Liver (tissue), 9 donors: ENCODE data around the gene ATXN10. TPM values are rescaled to one million over a fixed set of nuclear protein-coding genes. Genes with fewer than 3 reads are reported as not detected.

ENCODE experiments used
- DNase-seq: peaks from one replicate; pipeline ENCODE4 v3.0.0-alpha.2; 2017; ENCODE audit warnings: low spot score
- H3K27ac ChIP-seq, 2 donors: one replicate each; pipeline ENCODE4 v1.7.0; 2013; ENCODE audit warnings: inconsistent platforms in 2 of 2, low read length in 2 of 2, control low read depth in 1 of 2, low read depth in 1 of 2, mild to moderate bottlenecking in 1 of 2
- H3K27me3 ChIP-seq, 4 donors: one replicate each; pipeline versions ENCODE4 v1.6.1 to v1.7.0; 2013; ENCODE audit warnings: low read length in 3 of 4, inconsistent platforms in 1 of 4, mild to moderate bottlenecking in 1 of 4, moderate library complexity in 1 of 4; ENCODE audit not compliant: control insufficient read depth in 4 of 4, insufficient read depth in 4 of 4
- H3K36me3 ChIP-seq, 4 donors: one replicate each; pipeline versions ENCODE4 v1.6.1 to v1.7.0; 2013; ENCODE audit warnings: low read length in 3 of 4, mild to moderate bottlenecking in 3 of 4, low read depth in 1 of 4, moderate library complexity in 1 of 4; ENCODE audit not compliant: control insufficient read depth in 4 of 4, insufficient read depth in 3 of 4
- H3K4me1 ChIP-seq, 4 donors: one replicate each; pipeline versions ENCODE4 v1.6.1 to v1.7.0; 2013; ENCODE audit warnings: low read length in 3 of 4, mild to moderate bottlenecking in 3 of 4, moderate library complexity in 1 of 4; ENCODE audit not compliant: control insufficient read depth in 4 of 4, insufficient read depth in 4 of 4
- H3K4me3 ChIP-seq, 3 donors: one replicate each; pipeline versions ENCODE4 v1.6.1 to v1.7.0; 2013; ENCODE audit warnings: low read length in 3 of 3, control low read depth in 1 of 3, low read depth in 1 of 3, mild to moderate bottlenecking in 1 of 3
- H3K9ac ChIP-seq, 2 donors: one replicate each; pipeline ENCODE4 v1.7.0; 2013; ENCODE audit warnings: low read length in 2 of 2, mild to moderate bottlenecking in 2 of 2, moderate library complexity in 2 of 2, control low read depth in 1 of 2, low read depth in 1 of 2
- H3K9me3 ChIP-seq, 4 donors: one replicate each; pipeline versions ENCODE4 v1.6.1 to v1.7.0; 2013; ENCODE audit warnings: low read length in 3 of 4; ENCODE audit not compliant: control insufficient read depth in 4 of 4
- EGR1 ChIP-seq, 2 donors: IDR thresholded peaks; 2 replicates each; pipeline ENCODE4 v1.6.1; 2016 to 2018; ENCODE audit warnings: antibody characterized with exemption in 2 of 2, low read depth in 2 of 2
- FOXA1 ChIP-seq: IDR thresholded peaks from 2 replicates; pipeline ENCODE4 v1.6.1; 2016; ENCODE audit warnings: antibody characterized with exemption
- FOXA2 ChIP-seq: IDR thresholded peaks from 2 replicates; pipeline ENCODE4 v1.6.1; 2016; ENCODE audit warnings: antibody characterized with exemption
- GABPA ChIP-seq, 2 donors: IDR thresholded peaks in 1 of 2; conservative IDR thresholded peaks in 1 of 2; 2 replicates each; pipeline ENCODE4 v1.6.1; 2016; ENCODE audit warnings: antibody characterized with exemption in 2 of 2, mild to moderate bottlenecking in 1 of 2, moderate library complexity in 1 of 2
- HNF4A ChIP-seq, 2 donors: conservative IDR thresholded peaks; 2 replicates each; pipeline ENCODE4 v1.6.1; 2016; ENCODE audit warnings: antibody characterized with exemption in 2 of 2, mild to moderate bottlenecking in 2 of 2
- HNF4G ChIP-seq: IDR thresholded peaks from 2 replicates; pipeline ENCODE4 v1.6.1; 2016; ENCODE audit warnings: antibody characterized with exemption
- JUND ChIP-seq, 2 donors: IDR thresholded peaks; 2 replicates each; pipeline ENCODE4 v1.6.1; 2016; ENCODE audit warnings: antibody characterized with exemption in 2 of 2
- NR2F2 ChIP-seq: IDR thresholded peaks from 2 replicates; pipeline ENCODE4 v1.6.1; 2016; ENCODE audit warnings: antibody characterized with exemption
- RAD21 ChIP-seq, 2 donors: IDR thresholded peaks; 2 replicates each; pipeline ENCODE4 v1.6.1; 2016; ENCODE audit warnings: antibody characterized with exemption in 2 of 2, mild to moderate bottlenecking in 2 of 2
- RXRA ChIP-seq, 2 donors: IDR thresholded peaks; 2 replicates each; pipeline ENCODE4 v1.6.1; 2017 to 2018; ENCODE audit warnings: antibody characterized with exemption in 2 of 2, mild to moderate bottlenecking in 1 of 2
- SP1 ChIP-seq: IDR thresholded peaks from 2 replicates; pipeline ENCODE4 v1.6.1; 2018; ENCODE audit warnings: antibody characterized with exemption, mild to moderate bottlenecking
- TAF1 ChIP-seq: conservative IDR thresholded peaks from 2 replicates; pipeline ENCODE4 v1.6.1; 2016; ENCODE audit warnings: antibody characterized with exemption, mild to moderate bottlenecking
- YY1 ChIP-seq: IDR thresholded peaks from 2 replicates; pipeline ENCODE4 v1.6.1; 2016; ENCODE audit warnings: antibody characterized with exemption, mild to moderate bottlenecking
- WGBS: extraction: QIAGEN DNeasy Blood & Tissue Kit; methylation state at CpG from one replicate; pipeline ENCODE4 v1.1.7; 2013; 5-methylcytosine and 5-hydroxymethylcytosine counted together
- polyA plus RNA-seq, 2 donors: library from polyadenylated mRNA; stranded (reverse) in 1 of 2; unstranded in 1 of 2; fragments of 200-250 nt in 1 of 2; fragments of >200 nt in 1 of 2; fragmentation: Nextera tagmentation in 1 of 2; extraction: Ambion mirVana in 1 of 2; gene quantifications; one replicate each; pipeline versions ENCODE4 v1.2.1 to v1.2.3, GENCODE V29; 2013 to 2015
- total RNA-seq, 2 donors: library from RNA; depleted of rRNA; stranded (reverse); fragments of >200 nt; gene quantifications; one replicate each; pipeline ENCODE4 v1.2.3, GENCODE V29; 2014
- TF ChIP-seq, protein P1 (sequence below): IDR thresholded peaks from 2 replicates; pipeline ENCODE4 v1.6.1; 2016; ENCODE audit warnings: antibody characterized with exemption
- TF ChIP-seq, protein P2 (sequence below): IDR thresholded peaks from 2 replicates; pipeline ENCODE4 v1.6.1; 2016; ENCODE audit warnings: antibody characterized with exemption
- TF ChIP-seq, protein P3 (sequence below): fragments of 150-350 bp; IDR thresholded peaks from 2 replicates; pipeline ENCODE4 v1.5.1; 2017; ENCODE audit warnings: improper control_type of control experiment, low read depth, low read length; ENCODE audit not compliant: missing input control
- TF ChIP-seq, protein P4 (sequence below): IDR thresholded peaks from 2 replicates; pipeline ENCODE4 v1.6.1; 2016; ENCODE audit warnings: antibody characterized with exemption
- TF ChIP-seq, protein P5 (sequence below): IDR thresholded peaks from 2 replicates; pipeline ENCODE4 v1.6.1; 2016; ENCODE audit warnings: antibody characterized with exemption, mild to moderate bottlenecking
- donor health status: healthy.
- donor health status: healthy.
- donor health status: healthy.
- donor health status: healthy.
- donor health status: healthy.

The ATXN10 gene
- total and polyA plus RNA-seq, 4 donors, result 34.9 to 100 (median 69.7) TPM

DNA sequence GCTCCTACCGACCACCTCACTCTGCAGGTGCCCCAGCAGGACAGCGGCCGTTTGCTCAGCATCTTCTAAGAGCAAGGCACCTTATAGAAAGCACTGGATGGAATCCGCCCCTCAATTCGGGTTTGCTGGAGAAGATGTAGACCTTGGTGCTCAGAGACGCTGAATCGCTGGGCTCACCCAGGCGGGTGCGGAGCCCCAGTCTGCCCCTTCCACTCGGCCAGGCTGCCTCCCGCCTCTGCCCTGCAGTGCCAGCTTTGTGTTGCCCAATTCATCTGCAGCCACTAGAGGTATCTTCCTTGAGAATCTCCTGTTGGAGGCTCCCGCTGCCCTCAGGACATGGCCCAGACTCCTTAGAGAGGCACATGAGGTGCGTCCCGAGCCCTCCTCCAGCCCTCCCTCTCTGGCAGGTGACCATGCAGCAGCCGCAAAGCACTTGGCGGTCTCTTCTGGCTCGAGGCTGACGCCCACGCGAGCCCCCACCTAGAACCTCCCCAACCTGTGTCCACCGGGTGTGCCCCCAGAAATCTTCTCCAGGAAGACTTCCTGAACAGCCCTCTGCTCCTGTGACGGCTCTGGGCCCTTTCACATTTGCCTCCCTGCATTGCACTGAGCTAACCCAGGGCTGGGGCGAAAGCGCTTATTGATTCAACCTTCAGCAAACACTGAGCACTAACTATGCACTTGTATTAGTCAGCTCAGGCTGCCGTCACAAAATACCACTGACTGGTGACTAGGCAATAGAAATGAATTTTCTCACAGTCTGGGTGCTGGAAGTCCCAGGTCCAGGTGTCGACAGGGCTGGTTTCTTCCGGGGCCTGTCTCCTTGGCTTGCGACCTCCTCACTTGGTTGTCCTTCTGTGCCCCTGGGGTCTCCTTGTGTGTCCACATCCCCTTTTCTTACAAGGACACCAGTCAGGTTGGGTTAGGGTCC is 187.9 kb downstream of the ATXN10 start:
- WGBS, result 88% methylated on average over 28 of the region's 28 CpGs
- Histone ChIP-seq H3K36me3 (peaks cover 1 to 11% (median 8%) of the 10 kb centered on the region in 4 donors), H3K4me3 (no peak overlapping the region), H3K9ac (no peak overlapping the region), H3K9me3 (no peaks in the 10 kb centered on the region), H3K27ac (no peak overlapping the region), H3K27me3 (no peaks in the 10 kb centered on the region), H3K4me1 (no peaks in the 10 kb centered on the region)
- TF ChIP-seq, protein P1, sequence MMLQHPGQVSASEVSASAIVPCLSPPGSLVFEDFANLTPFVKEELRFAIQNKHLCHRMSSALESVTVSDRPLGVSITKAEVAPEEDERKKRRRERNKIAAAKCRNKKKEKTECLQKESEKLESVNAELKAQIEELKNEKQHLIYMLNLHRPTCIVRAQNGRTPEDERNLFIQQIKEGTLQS, result no peak
- TF ChIP-seq TAF1 (no peak), YY1 (no peak), FOXA2 (no peak), RAD21 (IDR thresholded peaks at IDR 0.05) (no peak), RXRA (IDR thresholded peaks at IDR 0.05) (no peak), NR2F2 (no peak)
- DNase-seq, result peak; percentile 35

DNA sequence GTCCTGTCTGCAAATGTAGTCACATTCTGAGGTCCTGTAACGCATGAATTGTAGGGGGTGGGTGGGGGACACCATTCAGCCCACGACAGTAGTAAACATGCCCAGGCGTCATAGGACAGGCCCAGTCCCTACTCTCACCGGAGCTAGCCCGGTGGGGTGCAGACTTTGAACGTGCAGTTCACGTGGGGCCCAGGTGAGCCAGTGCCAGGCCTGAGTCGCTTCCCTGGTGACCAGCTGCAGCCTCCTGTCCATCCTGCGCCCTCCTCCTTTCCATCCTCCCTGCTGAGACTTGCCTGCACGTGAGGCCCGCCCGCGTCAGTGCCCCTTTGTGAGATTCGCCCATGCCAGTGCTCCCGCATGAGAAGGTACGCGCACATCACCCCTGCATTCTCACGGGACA is 188.6 kb downstream of the ATXN10 start:
- Histone ChIP-seq H3K4me3 (no peak overlapping the region), H3K27me3 (no peaks in the 10 kb centered on the region), H3K4me1 (no peaks in the 10 kb centered on the region), H3K9me3 (no peaks in the 10 kb centered on the region), H3K9ac (no peak overlapping the region), H3K36me3 (peaks cover 0 to 9% (median 6%) of the 10 kb centered on the region in 4 donors), H3K27ac (no peak overlapping the region)
- WGBS, result 93% methylated on average over 18 of the region's 18 CpGs
- DNase-seq, result no peak
- TF ChIP-seq, protein P2, sequence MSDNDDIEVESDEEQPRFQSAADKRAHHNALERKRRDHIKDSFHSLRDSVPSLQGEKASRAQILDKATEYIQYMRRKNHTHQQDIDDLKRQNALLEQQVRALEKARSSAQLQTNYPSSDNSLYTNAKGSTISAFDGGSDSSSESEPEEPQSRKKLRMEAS, result no peak
- TF ChIP-seq GABPA (IDR thresholded peaks at IDR 0.05 in 1 of 2, conservative IDR thresholded peaks at IDR 0.05 in 1 of 2) (no peak), TAF1 (no peak), FOXA1 (no peak), FOXA2 (no peak), HNF4G (no peak), JUND (IDR thresholded peaks at IDR 0.05) (no peak), HNF4A (conservative IDR thresholded peaks at IDR 0.05) (no peak), EGR1 (IDR thresholded peaks at IDR 0.05; ENCODE audit: low read depth in 2 of 2) (no peak), RAD21 (IDR thresholded peaks at IDR 0.05) (no peak), YY1 (no peak), SP1 (no peak), NR2F2 (no peak), RXRA (IDR thresholded peaks at IDR 0.05) (no peak)
- TF ChIP-seq, protein P3, sequence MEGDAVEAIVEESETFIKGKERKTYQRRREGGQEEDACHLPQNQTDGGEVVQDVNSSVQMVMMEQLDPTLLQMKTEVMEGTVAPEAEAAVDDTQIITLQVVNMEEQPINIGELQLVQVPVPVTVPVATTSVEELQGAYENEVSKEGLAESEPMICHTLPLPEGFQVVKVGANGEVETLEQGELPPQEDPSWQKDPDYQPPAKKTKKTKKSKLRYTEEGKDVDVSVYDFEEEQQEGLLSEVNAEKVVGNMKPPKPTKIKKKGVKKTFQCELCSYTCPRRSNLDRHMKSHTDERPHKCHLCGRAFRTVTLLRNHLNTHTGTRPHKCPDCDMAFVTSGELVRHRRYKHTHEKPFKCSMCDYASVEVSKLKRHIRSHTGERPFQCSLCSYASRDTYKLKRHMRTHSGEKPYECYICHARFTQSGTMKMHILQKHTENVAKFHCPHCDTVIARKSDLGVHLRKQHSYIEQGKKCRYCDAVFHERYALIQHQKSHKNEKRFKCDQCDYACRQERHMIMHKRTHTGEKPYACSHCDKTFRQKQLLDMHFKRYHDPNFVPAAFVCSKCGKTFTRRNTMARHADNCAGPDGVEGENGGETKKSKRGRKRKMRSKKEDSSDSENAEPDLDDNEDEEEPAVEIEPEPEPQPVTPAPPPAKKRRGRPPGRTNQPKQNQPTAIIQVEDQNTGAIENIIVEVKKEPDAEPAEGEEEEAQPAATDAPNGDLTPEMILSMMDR, result no peak
- TF ChIP-seq, protein P4, sequence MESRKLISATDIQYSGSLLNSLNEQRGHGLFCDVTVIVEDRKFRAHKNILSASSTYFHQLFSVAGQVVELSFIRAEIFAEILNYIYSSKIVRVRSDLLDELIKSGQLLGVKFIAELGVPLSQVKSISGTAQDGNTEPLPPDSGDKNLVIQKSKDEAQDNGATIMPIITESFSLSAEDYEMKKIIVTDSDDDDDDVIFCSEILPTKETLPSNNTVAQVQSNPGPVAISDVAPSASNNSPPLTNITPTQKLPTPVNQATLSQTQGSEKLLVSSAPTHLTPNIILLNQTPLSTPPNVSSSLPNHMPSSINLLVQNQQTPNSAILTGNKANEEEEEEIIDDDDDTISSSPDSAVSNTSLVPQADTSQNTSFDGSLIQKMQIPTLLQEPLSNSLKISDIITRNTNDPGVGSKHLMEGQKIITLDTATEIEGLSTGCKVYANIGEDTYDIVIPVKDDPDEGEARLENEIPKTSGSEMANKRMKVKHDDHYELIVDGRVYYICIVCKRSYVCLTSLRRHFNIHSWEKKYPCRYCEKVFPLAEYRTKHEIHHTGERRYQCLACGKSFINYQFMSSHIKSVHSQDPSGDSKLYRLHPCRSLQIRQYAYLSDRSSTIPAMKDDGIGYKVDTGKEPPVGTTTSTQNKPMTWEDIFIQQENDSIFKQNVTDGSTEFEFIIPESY, result no peak
- TF ChIP-seq, protein P1, result no peak
- TF ChIP-seq, protein P5, sequence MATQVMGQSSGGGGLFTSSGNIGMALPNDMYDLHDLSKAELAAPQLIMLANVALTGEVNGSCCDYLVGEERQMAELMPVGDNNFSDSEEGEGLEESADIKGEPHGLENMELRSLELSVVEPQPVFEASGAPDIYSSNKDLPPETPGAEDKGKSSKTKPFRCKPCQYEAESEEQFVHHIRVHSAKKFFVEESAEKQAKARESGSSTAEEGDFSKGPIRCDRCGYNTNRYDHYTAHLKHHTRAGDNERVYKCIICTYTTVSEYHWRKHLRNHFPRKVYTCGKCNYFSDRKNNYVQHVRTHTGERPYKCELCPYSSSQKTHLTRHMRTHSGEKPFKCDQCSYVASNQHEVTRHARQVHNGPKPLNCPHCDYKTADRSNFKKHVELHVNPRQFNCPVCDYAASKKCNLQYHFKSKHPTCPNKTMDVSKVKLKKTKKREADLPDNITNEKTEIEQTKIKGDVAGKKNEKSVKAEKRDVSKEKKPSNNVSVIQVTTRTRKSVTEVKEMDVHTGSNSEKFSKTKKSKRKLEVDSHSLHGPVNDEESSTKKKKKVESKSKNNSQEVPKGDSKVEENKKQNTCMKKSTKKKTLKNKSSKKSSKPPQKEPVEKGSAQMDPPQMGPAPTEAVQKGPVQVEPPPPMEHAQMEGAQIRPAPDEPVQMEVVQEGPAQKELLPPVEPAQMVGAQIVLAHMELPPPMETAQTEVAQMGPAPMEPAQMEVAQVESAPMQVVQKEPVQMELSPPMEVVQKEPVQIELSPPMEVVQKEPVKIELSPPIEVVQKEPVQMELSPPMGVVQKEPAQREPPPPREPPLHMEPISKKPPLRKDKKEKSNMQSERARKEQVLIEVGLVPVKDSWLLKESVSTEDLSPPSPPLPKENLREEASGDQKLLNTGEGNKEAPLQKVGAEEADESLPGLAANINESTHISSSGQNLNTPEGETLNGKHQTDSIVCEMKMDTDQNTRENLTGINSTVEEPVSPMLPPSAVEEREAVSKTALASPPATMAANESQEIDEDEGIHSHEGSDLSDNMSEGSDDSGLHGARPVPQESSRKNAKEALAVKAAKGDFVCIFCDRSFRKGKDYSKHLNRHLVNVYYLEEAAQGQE, result no peak
